ACC112 (cell line): Measurements from ENCODE around the gene PHYH.

Source experiments
- H2AFZ ChIP-seq: fragments of 200-600 bp; sonication (generic); one replicate; pipeline ENCODE4 v1.6.0; 2017; ENCODE audit warnings: antibody characterized with exemption, low read length; ENCODE audit not compliant: unreplicated experiment
- H3K27ac ChIP-seq: fragments of 200-600 bp; sonication (generic); 2 replicates; pipeline ENCODE4 v1.5.1; 2014; ENCODE audit warnings: low read depth, mild to moderate bottlenecking, antibody characterized with exemption, low read length, moderate library complexity
- H3K27me3 ChIP-seq: fragments of 200-600 bp; sonication (generic); 2 replicates; pipeline ENCODE4 v1.6.1; 2014; ENCODE audit warnings: mild to moderate bottlenecking, antibody characterized with exemption, low read length, moderate library complexity, mixed read lengths; ENCODE audit not compliant: insufficient read depth
- H3K36me3 ChIP-seq: fragments of 200-600 bp; sonication (generic); 2 replicates; pipeline ENCODE4 v1.6.1; 2016; ENCODE audit warnings: mild to moderate bottlenecking, antibody characterized with exemption, low read length, moderate library complexity, mixed read lengths; ENCODE audit not compliant: insufficient read depth
- H3K4me1 ChIP-seq: fragments of 200-600 bp; sonication (generic); one replicate; pipeline ENCODE4 v1.6.1; 2016; ENCODE audit warnings: low read length, mixed read lengths; ENCODE audit not compliant: insufficient read depth, unreplicated experiment, control insufficient read depth
- H3K4me3 ChIP-seq: fragments of 200-600 bp; sonication (generic); 2 replicates; pipeline ENCODE4 v1.5.1; 2014; ENCODE audit warnings: mild to moderate bottlenecking, low read depth, low read length
- H3K79me2 ChIP-seq: fragments of 200-600 bp; sonication (generic); one replicate; pipeline ENCODE4 v1.6.0; 2016; ENCODE audit warnings: low read length; ENCODE audit not compliant: control insufficient read depth, unreplicated experiment, insufficient read depth

Gene PHYH

GRCh38 chr10:13319166-13319565 is 19.3 kb upstream of the PHYH start:
- Histone ChIP-seq H3K4me3 (no peak overlapping the region), H3K4me1 (no peaks in the 10 kb centered on the region), H3K36me3 (peaks cover 4% of the 10 kb centered on the region; the same call in 1 of the 2 replicates), H2AFZ (no peak overlapping the region), H3K79me2 (no peaks in the 10 kb centered on the region), H3K27ac (no peak overlapping the region), H3K27me3 (no peaks in the 10 kb centered on the region)

- H3K27ac ChIP-seq: no peak overlapping the region
- no peak overlapping the region for H3K4me3 ChIP-seq
- no peaks in the 10 kb centered on the region for H3K36me3 ChIP-seq
- H3K79me2 ChIP-seq: no peaks in the 10 kb centered on the region
- H3K4me1 ChIP-seq: no peaks in the 10 kb centered on the region
- no peaks in the 10 kb centered on the region for H3K27me3 ChIP-seq
- no peak overlapping the region for H2AFZ ChIP-seq
Measured at GRCh38 chr10:13317474-13317873, 17.6 kb upstream of the PHYH start.

GRCh38 chr10:13316635-13317311 is 16.9 kb upstream of the PHYH start:
- H3K4me1 ChIP-seq: no peaks in the 10 kb centered on the region
- no peaks in the 10 kb centered on the region for H3K27me3 ChIP-seq
- H3K79me2 ChIP-seq: no peaks in the 10 kb centered on the region
- H3K4me3 ChIP-seq: no peak overlapping the region
- H3K27ac ChIP-seq: no peak overlapping the region
- H3K36me3 ChIP-seq: no peaks in the 10 kb centered on the region
- no peak overlapping the region for H2AFZ ChIP-seq

GRCh38 chr10:13315361-13315760 is 15.5 kb upstream of the PHYH start:
- Histone ChIP-seq H3K4me3 (no peak overlapping the region), H3K4me1 (no peaks in the 10 kb centered on the region), H3K27me3 (no peaks in the 10 kb centered on the region), H3K79me2 (no peaks in the 10 kb centered on the region), H3K36me3 (no peaks in the 10 kb centered on the region), H3K27ac (no peak overlapping the region), H2AFZ (no peak overlapping the region)

- H2AFZ ChIP-seq: no peak overlapping the region
- no peaks in the 10 kb centered on the region for H3K79me2 ChIP-seq
- no peaks in the 10 kb centered on the region for H3K4me1 ChIP-seq
- no peaks in the 10 kb centered on the region for H3K27me3 ChIP-seq
- H3K27ac ChIP-seq: no peak overlapping the region
- no peaks in the 10 kb centered on the region for H3K36me3 ChIP-seq
- no peak overlapping the region for H3K4me3 ChIP-seq
Measured at GRCh38 chr10:13311177-13311575, 11.3 kb upstream of the PHYH start.

- H3K79me2 ChIP-seq: no peaks in the 10 kb centered on the region
- no peaks in the 10 kb centered on the region for H3K27me3 ChIP-seq
- H3K4me3 ChIP-seq: no peak overlapping the region
- H3K4me1 ChIP-seq: no peaks in the 10 kb centered on the region
- no peaks in the 10 kb centered on the region for H3K36me3 ChIP-seq
- no peak overlapping the region for H2AFZ ChIP-seq
- no peak overlapping the region for H3K27ac ChIP-seq
Measured at GRCh38 chr10:13310518-13311176, 10.8 kb upstream of the PHYH start.

GRCh38 chr10:13309792-13310191 is 9.9 kb upstream of the PHYH start:
- Histone ChIP-seq H2AFZ (no peak overlapping the region), H3K27me3 (no peaks in the 10 kb centered on the region), H3K4me1 (no peaks in the 10 kb centered on the region), H3K79me2 (no peaks in the 10 kb centered on the region), H3K36me3 (no peaks in the 10 kb centered on the region), H3K4me3 (no peak overlapping the region), H3K27ac (no peak overlapping the region)

GRCh38 chr10:13308096-13308495 is 8.2 kb upstream of the PHYH start:
- H3K4me3 ChIP-seq: no peak overlapping the region
- H3K36me3 ChIP-seq: no peaks in the 10 kb centered on the region
- no peaks in the 10 kb centered on the region for H3K4me1 ChIP-seq
- H2AFZ ChIP-seq: no peak overlapping the region
- H3K79me2 ChIP-seq: no peaks in the 10 kb centered on the region
- no peak overlapping the region for H3K27ac ChIP-seq
- H3K27me3 ChIP-seq: no peaks in the 10 kb centered on the region

GRCh38 chr10:13306103-13306502 is 6.2 kb upstream of the PHYH start:
- Histone ChIP-seq H3K27ac (no peak overlapping the region), H2AFZ (no peak overlapping the region), H3K27me3 (no peaks in the 10 kb centered on the region), H3K36me3 (no peaks in the 10 kb centered on the region), H3K4me3 (no peak overlapping the region), H3K79me2 (no peaks in the 10 kb centered on the region), H3K4me1 (peaks cover 7% of the 10 kb centered on the region)

GRCh38 chr10:13302821-13303555 is 3.1 kb upstream of the PHYH start:
- peaks cover 2% of the 10 kb centered on the region for H3K79me2 ChIP-seq
- H3K27ac ChIP-seq: no peak overlapping the region
- peak overlapping the region; percentile 81 for H3K4me3 ChIP-seq
- peaks cover 7% of the 10 kb centered on the region for H3K4me1 ChIP-seq
- H3K36me3 ChIP-seq: no peaks in the 10 kb centered on the region
- H3K27me3 ChIP-seq: no peaks in the 10 kb centered on the region
- H2AFZ ChIP-seq: peak overlapping the region; percentile 73
